IPS-11a (cell line): ENCODE data around the gene ELL2.

Experiments
- H3K4me3 ChIP-seq: one replicate; pipeline ENCODE4 v1.5.1; 2013; ENCODE audit warnings: low read depth, low read length, control low read depth

The ELL2 gene

GRCh38 chr5:95956900-95957293 lies 4.8 kb downstream of the ELL2 start:
- no peak overlapping the region for H3K4me3 ChIP-seq

DNA sequence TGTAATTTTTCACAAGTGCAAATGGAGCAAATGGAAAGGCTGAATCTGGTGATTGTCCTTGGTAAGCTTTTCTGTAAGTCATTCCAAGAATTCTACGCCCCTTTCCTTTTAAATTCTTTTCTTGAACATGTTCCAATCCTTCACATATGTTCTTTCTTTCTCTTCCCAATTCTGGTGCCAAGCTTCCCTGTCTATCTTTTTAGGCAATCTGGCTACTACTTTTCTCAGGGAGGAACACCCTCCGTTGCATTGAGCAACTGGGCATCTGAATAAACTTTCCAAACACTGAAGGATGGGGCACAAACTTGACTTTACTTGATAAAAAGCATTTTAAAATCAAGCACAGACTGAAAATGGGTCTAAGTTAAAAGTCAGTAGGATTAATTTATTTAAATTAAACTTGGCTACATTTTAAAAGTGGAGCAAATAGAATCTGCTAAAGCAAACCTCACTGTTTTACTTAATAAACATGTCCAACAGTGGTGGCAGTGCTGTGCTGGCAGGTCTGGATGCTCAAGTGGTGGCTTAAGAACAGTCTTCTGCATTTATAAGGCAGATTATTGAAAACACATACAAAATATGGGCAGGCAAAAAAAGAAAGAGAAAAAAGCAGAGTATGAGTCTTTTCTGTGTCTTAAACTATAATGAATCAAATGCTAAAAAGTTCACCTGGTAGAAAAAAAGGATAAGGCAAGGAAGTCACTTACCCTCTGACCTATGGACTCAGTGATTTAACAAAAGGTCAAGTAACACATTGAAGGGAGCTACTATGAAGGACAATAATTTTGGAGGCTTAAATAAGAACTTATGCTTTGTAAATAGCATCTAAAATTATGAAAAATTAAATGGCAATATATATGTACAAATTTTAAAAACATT lies 5.4 kb downstream of the ELL2 start:
- no peak overlapping the region for H3K4me3 ChIP-seq

GRCh38 chr5:95954716-95955115 lies 6.9 kb downstream of the ELL2 start:
- no peak overlapping the region for H3K4me3 ChIP-seq

DNA sequence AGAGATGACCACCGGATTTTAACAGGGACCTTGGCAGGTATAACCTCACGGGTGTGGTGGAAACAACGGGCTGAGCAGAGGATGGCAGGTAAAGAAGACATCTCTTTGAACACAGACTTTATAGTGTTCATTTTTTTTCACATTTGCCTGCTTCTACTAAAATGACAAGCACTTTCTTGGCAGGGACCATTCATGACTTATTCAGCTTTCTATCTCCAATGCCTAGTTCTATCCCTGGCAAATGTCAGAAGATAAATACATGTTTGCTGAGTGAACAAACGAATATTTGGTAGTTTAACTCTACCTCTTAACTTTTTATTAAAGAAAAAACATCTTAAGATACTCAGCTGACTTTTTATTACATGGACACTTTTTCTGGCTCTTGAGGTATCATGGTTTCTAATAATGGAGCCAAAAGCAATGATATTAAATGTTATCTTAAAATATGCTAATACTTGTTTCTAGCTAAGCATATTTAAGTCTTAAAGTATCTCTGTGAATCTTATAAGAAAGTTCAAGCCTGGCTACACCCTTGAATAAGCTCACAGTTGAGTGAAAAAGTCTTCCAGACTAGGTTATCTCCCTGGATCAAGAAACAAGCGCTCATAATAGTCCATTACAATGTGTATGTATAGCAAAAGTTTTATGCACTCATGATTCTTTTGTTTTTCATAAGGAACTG lies 8.5 kb downstream of the ELL2 start:
- no peak overlapping the region for H3K4me3 ChIP-seq

GRCh38 chr5:95951916-95952315 lies 9.7 kb downstream of the ELL2 start:
- H3K4me3 ChIP-seq: no peak overlapping the region

- H3K4me3 ChIP-seq: no peak overlapping the region
Measured at GRCh38 chr5:95949810-95950209, 11.8 kb downstream of the ELL2 start.

DNA sequence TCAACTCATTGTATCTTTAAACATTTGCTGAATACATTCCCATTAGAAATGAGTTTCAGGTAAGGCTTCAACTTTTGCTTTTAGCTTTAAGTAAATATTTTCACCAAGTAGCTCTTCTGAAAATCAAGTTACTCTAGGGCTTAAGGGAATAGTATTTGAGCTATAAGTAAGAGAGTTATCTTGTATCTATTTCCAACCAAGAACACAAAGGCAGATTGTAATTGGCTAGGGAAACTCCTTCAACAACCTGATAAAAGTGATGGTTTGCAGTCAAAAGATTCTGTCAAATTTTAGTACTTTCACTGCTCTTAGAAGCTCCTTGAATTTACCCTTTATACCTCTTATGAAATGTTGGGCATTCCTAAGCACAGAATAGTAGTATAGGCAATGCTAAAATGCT lies 13.0 kb downstream of the ELL2 start:
- H3K4me3 ChIP-seq: no peak overlapping the region

DNA sequence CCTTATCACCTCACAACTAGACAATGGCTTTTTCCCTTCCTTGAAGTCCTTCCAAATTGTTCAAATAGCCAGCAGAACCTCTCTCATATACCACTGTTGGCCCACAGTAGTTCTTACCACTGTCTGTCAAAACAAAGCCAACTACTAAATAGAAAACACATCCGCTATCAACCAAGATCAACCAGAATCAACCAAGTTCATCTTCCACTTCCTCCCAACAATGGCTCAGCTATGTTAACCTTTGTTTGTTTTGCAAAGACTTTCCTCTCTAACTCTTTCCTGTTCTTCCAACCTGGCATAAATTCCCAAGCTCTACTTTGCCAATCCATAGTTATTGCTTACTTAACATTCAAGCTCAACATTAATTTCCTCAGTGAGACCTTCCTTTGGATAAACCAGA lies 15.2 kb downstream of the ELL2 start:
- no peak overlapping the region for H3K4me3 ChIP-seq

GRCh38 chr5:95942968-95943367 lies 18.7 kb downstream of the ELL2 start:
- H3K4me3 ChIP-seq: no peak overlapping the region

DNA sequence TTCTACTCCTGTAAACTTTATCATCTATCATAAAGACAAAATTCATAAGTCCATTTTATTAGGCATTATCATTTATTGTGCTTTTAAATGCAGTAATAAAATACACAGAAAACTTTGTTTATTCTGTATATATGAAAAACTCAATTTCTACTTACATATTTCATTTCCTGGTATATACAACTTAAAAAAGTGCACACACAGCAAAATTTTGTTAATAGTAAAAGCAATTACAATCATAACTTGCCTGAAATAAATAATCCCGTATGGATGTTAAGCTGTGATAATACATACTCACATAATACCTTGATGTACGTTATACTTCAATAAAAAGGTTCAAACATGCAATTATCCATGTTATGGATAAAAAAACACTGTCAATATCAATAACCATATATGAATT lies 19.2 kb downstream of the ELL2 start:
- H3K4me3 ChIP-seq: no peak overlapping the region

- H3K4me3 ChIP-seq: no peak overlapping the region
Measured at GRCh38 chr5:95941756-95942155, 19.9 kb downstream of the ELL2 start.

DNA sequence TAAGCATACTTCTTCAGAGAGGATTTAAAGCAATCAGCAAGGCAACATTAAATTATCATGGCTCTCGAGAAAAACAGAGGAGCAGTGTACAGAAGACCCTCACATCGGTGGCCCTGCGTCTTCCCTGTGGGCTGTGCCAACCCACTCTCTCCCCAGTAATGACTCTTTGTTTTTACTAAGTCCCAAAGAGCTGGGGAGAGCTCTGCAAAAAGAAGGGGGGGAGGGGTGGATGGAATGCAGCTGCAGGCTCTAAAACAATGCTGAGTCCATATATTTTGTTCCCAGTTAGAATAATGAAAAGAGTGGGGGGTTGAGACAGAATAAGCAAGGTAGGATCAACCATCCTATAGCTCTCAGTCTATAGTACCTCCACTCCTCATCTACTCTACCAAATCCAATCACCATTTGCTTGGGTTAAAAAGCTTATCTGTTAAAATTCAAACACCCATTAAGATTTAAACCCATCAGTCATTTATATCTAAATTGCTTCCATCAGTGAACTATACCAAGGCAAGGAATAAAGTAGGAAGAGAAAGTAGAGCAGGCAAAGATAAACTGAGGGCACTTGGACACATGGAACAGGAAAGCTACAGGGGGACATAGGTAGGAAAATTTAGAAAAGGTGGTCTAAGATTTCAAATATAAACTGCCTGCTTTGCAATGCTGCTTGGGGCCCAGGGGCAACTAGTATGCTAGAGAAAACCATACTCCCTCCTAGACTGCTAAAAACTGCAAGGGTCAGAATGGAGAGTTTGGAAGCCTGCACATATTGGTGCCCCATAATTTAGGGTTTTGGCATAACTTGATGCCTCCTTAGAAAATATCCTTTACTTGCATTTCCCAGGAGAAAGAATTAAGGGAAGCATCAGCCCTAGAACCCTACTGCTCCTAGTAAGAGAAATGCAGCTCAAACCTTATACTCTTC lies 20.6 kb downstream of the ELL2 start:
- no peak overlapping the region for H3K4me3 ChIP-seq

- no peak overlapping the region for H3K4me3 ChIP-seq
Measured at GRCh38 chr5:95939465-95939864, 22.2 kb downstream of the ELL2 start.

DNA sequence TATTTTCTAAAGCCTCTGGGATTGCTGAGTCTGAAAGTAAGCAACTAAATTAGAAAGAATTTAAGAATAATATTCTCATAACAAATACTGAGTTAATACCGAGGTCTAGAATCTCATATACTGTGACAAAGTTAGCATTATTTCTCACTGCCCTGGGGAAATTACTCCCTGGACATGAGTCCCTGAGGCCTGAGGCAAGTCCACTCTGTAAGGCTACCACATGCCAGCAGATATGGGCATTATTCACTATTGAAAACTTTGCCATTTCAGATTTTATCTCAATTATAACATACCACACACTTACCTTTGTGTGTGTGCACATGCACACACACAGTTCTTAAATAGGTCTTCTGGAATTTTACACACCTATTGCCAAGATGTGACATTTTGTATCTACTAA lies 22.9 kb downstream of the ELL2 start:
- no peak overlapping the region for H3K4me3 ChIP-seq

GRCh38 chr5:95938347-95938746 lies 23.3 kb downstream of the ELL2 start:
- H3K4me3 ChIP-seq: no peak overlapping the region

- H3K4me3 ChIP-seq: no peak overlapping the region
Measured at GRCh38 chr5:95937607-95938152, 24.0 kb downstream of the ELL2 start.

- H3K4me3 ChIP-seq: no peak overlapping the region
Measured at GRCh38 chr5:95936812-95937397, 24.7 kb downstream of the ELL2 start.

- no peak overlapping the region for H3K4me3 ChIP-seq
Measured at GRCh38 chr5:95935553-95936100, 26.0 kb downstream of the ELL2 start.

- no peak overlapping the region for H3K4me3 ChIP-seq
Measured at GRCh38 chr5:95934207-95934804, 27.3 kb downstream of the ELL2 start.

GRCh38 chr5:95932941-95933340 lies 28.7 kb downstream of the ELL2 start:
- H3K4me3 ChIP-seq: no peak overlapping the region
